ENCODE data around the gene FAM184A.

Gene FAM184A

DNA sequence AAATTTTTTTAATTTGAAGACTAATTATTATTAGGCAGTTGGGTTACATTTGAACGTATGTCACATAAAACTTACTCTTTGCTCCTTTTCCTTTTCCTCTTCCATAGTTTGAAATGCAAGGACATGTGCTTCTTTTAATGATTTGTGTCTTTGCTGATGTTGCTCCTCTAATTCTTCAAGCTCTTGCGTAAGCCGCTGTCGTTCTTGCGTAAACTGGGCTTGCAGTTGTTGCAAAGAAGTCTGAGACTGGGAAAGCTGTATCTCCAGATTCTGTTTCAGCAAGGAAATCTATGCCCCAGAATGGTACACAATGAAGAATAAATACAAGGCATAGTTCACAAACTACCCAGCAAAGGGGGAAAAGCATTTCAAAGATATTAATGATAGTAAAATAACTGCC lies 98.4 kb downstream of the FAM184A start:
- no peak for DNase-seq (ENCODE audit: low spot score)
- in situ Hi-C loops (cut with MboI; ENCODE audit: low sequenced_read_pairs, unreplicated experiment) = no loop called here
- TF ChIP-seq, protein P1, sequence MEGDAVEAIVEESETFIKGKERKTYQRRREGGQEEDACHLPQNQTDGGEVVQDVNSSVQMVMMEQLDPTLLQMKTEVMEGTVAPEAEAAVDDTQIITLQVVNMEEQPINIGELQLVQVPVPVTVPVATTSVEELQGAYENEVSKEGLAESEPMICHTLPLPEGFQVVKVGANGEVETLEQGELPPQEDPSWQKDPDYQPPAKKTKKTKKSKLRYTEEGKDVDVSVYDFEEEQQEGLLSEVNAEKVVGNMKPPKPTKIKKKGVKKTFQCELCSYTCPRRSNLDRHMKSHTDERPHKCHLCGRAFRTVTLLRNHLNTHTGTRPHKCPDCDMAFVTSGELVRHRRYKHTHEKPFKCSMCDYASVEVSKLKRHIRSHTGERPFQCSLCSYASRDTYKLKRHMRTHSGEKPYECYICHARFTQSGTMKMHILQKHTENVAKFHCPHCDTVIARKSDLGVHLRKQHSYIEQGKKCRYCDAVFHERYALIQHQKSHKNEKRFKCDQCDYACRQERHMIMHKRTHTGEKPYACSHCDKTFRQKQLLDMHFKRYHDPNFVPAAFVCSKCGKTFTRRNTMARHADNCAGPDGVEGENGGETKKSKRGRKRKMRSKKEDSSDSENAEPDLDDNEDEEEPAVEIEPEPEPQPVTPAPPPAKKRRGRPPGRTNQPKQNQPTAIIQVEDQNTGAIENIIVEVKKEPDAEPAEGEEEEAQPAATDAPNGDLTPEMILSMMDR (IDR thresholded peaks at IDR 0.05; ENCODE audit: borderline replicate concordance, control extremely low read depth, extremely low read depth, insufficient read depth, missing control alignments) = no peak

DNA sequence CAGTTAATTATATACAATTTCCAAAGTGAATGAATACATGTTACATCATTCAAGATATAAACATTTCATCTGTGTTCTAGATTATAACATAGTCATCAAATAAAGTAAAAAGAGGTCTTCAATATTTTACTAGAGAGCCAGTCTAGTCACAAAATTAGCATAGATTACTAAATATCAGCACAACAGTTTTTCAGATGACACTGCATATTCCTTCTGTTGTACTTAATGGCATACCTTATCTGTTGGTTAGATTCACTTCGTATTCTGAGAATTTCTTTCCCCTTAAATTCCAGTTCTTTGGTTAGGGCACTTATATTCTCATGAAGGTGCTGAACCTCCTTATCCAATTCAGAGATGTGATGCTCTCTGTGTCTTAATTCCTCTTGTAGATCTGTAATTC lies 103.7 kb downstream of the FAM184A start:
- TF ChIP-seq, protein P1 (IDR thresholded peaks at IDR 0.05; ENCODE audit: borderline replicate concordance, control extremely low read depth, extremely low read depth, insufficient read depth, missing control alignments) = no peak
- in situ Hi-C loops (cut with MboI; ENCODE audit: low sequenced_read_pairs, unreplicated experiment) = no loop called here

DNA sequence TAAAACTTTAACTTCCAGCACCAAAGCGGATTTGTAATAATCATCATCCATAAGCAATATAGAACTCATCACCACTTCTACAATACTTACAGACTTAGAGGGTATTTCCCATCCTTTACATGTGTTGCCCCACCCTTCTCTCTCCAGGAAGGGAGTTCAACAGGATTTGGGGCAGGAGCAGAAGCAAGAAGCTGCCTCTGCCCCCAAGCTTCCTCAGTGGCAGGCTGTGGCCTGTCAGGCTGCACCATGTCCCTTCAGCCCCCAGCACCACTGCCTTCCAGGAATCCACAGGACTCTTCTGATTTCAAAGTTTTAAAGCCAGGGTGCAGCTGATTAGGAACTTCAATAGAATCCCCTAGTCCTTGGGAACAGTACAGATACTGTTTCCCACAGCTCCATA lies 106.8 kb downstream of the FAM184A start:
- no peak for DNase-seq (ENCODE audit: low spot score)
- in situ Hi-C loops (cut with MboI; ENCODE audit: low sequenced_read_pairs, unreplicated experiment) = no loop called here
- TF ChIP-seq, protein P1 (IDR thresholded peaks at IDR 0.05; ENCODE audit: borderline replicate concordance, control extremely low read depth, extremely low read depth, insufficient read depth, missing control alignments) = no peak

More for the DNA sequence above, 103.7 kb downstream of the FAM184A start:
- DNase-seq (ENCODE audit: low spot score) = no peak

DNA sequence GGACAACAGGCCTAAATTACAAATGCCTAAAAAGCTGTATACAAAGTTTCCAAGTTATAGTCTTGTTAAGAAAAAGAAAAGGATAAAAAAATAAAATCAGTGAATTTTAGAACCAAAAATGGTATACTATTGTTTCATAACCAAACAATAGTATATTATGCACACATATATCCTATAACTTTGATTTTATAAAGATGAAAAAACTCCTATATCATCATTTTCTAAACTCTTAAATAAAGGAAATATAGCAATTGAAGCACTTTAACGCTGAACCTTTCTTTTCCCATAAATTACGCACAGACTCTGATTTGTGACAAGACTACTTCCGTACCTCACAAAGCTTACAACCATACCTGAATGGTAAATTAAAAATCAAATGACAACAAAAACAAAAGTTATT lies 107.6 kb downstream of the FAM184A start:
- in situ Hi-C loops (cut with MboI; ENCODE audit: low sequenced_read_pairs, unreplicated experiment) = no loop called here
- TF ChIP-seq, protein P1 (IDR thresholded peaks at IDR 0.05; ENCODE audit: borderline replicate concordance, control extremely low read depth, extremely low read depth, insufficient read depth, missing control alignments) = no peak
- DNase-seq (ENCODE audit: low spot score) = no peak

DNA sequence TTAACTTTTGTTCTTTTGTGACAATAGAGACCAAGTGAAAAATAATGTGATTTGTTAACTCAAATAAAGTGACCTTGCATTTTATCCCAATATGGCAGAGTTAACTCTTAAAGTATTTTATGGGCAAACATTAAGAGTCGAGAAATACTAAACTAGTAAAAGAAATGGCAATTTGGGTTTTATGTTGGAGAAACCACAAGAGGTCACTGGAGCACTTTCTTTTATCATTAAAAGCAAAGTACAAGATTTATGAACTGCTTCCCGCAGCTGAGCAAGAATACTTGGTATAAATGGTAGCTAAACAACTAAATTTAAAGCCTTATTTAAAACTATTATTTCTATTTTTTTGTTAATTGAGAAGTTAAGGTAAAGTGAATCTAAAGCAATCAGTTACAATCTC lies 110.0 kb downstream of the FAM184A start:
- no peak for DNase-seq (ENCODE audit: low spot score)
- in situ Hi-C loops (cut with MboI; ENCODE audit: low sequenced_read_pairs, unreplicated experiment) = no loop called here
- TF ChIP-seq, protein P1 (IDR thresholded peaks at IDR 0.05; ENCODE audit: borderline replicate concordance, control extremely low read depth, extremely low read depth, insufficient read depth, missing control alignments) = no peak

DNA sequence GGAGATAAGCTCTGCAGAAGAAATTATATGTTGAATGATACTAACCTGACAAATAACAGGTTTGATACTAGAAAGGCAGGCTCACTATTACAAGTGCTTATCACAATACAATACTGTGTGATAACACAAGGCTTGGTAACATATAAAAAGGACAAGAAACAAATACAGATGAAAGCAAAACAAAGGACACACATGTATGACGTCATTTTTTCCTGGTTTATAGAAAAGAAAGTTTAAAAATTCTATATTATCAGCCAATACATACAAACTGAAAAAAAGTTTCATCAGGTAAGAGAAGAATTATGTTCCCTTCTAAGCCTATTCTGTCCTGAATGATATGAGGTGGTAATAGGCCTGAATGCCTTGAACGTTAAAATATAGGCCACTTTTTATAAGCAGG lies 111.2 kb downstream of the FAM184A start:
- in situ Hi-C loops (cut with MboI; ENCODE audit: low sequenced_read_pairs, unreplicated experiment) = no loop called here
- no peak for DNase-seq (ENCODE audit: low spot score)
- TF ChIP-seq, protein P1 (IDR thresholded peaks at IDR 0.05; ENCODE audit: borderline replicate concordance, control extremely low read depth, extremely low read depth, insufficient read depth, missing control alignments) = no peak

Measured in GM13976 (cell line).